Keratinocyte (primary cell): ENCODE results near the gene IRF6. TPM values are rescaled to one million over a fixed set of nuclear protein-coding genes. Genes with fewer than 3 reads are reported as not detected.
A peak's percentile ranks its signal among the peaks of the same experiment; 100 is the strongest.

Source experiments
- DNase-seq: peaks from one replicate; pipeline ENCODE4 v3.0.0-alpha.2; 2011; ENCODE audit warnings: low read depth, missing footprints, low spot score
- FAIRE-seq: peaks from 2 replicates; lab custom pipeline; 2011; peaks lifted over from hg19 to GRCh38; lab: Jason Lieb, UNC
- H2AFZ ChIP-seq: 2 replicates; pipeline ENCODE4 v1.6.0; 2012; ENCODE audit warnings: low read length, control low read depth, inconsistent platforms; ENCODE audit not compliant: control insufficient read depth
- H3K27ac ChIP-seq: 2 replicates; pipeline ENCODE4 v1.5.1; 2011; ENCODE audit warnings: low read length; ENCODE audit not compliant: control insufficient read depth, insufficient read depth
- H3K27me3 ChIP-seq: 3 replicates; pipeline ENCODE4 v1.6.0; 2011; ENCODE audit warnings: low read length; ENCODE audit not compliant: control insufficient read depth, insufficient read depth; ENCODE audit errors: extremely low read depth
- H3K36me3 ChIP-seq, 2 experiments: 2 replicates in 1 of 2; 3 replicates in 1 of 2; pipeline ENCODE4 v1.5.1; 2011; ENCODE audit warnings: low read length in 2 of 2, mild to moderate bottlenecking in 1 of 2; ENCODE audit not compliant: control insufficient read depth in 2 of 2, insufficient read depth in 2 of 2; ENCODE audit errors: extremely low read depth in 1 of 2
- H3K4me1 ChIP-seq: 3 replicates; pipeline ENCODE4 v1.5.1; 2011; ENCODE audit warnings: low read length; ENCODE audit not compliant: control insufficient read depth, insufficient read depth; ENCODE audit errors: extremely low read depth
- H3K4me2 ChIP-seq: 3 replicates; pipeline ENCODE4 v1.6.0; 2011; ENCODE audit warnings: low read depth, low read length; ENCODE audit not compliant: control insufficient read depth, insufficient read depth; ENCODE audit errors: extremely low read depth
- H3K4me3 ChIP-seq, 3 experiments: fragments of 200-600 bp in 1 of 3; sonication (generic) in 1 of 3; 2 replicates in 2 of 3; 3 replicates in 1 of 3; pipeline ENCODE4 v1.5.1; 2011 to 2016; ENCODE audit warnings: low read length in 3 of 3, mild to moderate bottlenecking in 3 of 3, control low read depth in 2 of 3, inconsistent platforms in 1 of 3, low read depth in 1 of 3, mixed read lengths in 1 of 3, mixed run types in 1 of 3, moderate library complexity in 1 of 3; ENCODE audit not compliant: control insufficient read depth in 2 of 3, insufficient read depth in 2 of 3; ENCODE audit errors: extremely low read depth in 1 of 3
- H3K79me2 ChIP-seq: 2 replicates; pipeline ENCODE4 v1.6.0; 2012; ENCODE audit warnings: low read length; ENCODE audit not compliant: control insufficient read depth, insufficient read depth
- H3K9ac ChIP-seq: 3 replicates; pipeline ENCODE4 v1.6.0; 2011; ENCODE audit warnings: low read length; ENCODE audit not compliant: control insufficient read depth, insufficient read depth; ENCODE audit errors: extremely low read depth
- H3K9me1 ChIP-seq: 3 replicates; pipeline ENCODE4 v1.6.0; 2011; ENCODE audit warnings: low read length; ENCODE audit not compliant: control insufficient read depth, insufficient read depth; ENCODE audit errors: extremely low read depth
- H3K9me3 ChIP-seq: 2 replicates; pipeline ENCODE4 v1.5.1; 2012; ENCODE audit warnings: low read depth, low read length; ENCODE audit not compliant: control insufficient read depth
- H4K20me1 ChIP-seq: 3 replicates; pipeline ENCODE4 v1.6.0; 2011; ENCODE audit warnings: low read length; ENCODE audit not compliant: control insufficient read depth, insufficient read depth; ENCODE audit errors: extremely low read depth
- CTCF ChIP-seq, 3 experiments: IDR thresholded peaks in 1 of 3; conservative IDR thresholded peaks in 1 of 3; optimal IDR thresholded peaks in 1 of 3; 2 replicates in 2 of 3; 3 replicates in 1 of 3; pipeline versions ENCODE3 to v1.5.1; 2011; ENCODE audit warnings: low read length in 3 of 3, mild to moderate bottlenecking in 3 of 3, moderate library complexity in 2 of 3, control low read depth in 1 of 3, inconsistent platforms in 1 of 3; ENCODE audit not compliant: insufficient read depth in 2 of 3; ENCODE audit errors: extremely low read depth in 1 of 3
- EZH2 ChIP-seq: IDR thresholded peaks from one replicate; pipeline ENCODE4 v1.6.1; 2012; ENCODE audit warnings: inconsistent platforms, mild to moderate bottlenecking, low read length, moderate library complexity
- dilution Hi-C: fragments of 300-500 bp; cut with MboI; formaldehyde crosslinking; loops from one replicate; pipeline ENCODE4 v1.7.0; 2020; ENCODE audit warnings: low sequenced_read_pairs; ENCODE audit not compliant: extremely low pct_ligation_motif_present
- polyA plus RNA-seq, 5 experiments: library from polyadenylated mRNA; depleted of rRNA in 3 of 5; stranded (reverse) in 3 of 5; stranded (forward) in 1 of 5; unstranded in 1 of 5; fragments of >200 nt; gene quantifications; 1 replicate in 1 of 5; 2 replicates in 3 of 5; 3 replicates in 1 of 5; pipeline versions ENCODE4 v1.2.1 to v1.2.3, GENCODE V29; 2011 to 2012; ENCODE audit warnings: missing spikeins in 2 of 5, low read depth in 1 of 5, low replicate concordance in 1 of 5

IRF6 gene
- polyA plus RNA-seq, 1 donor (not counting 4 experiments of a cell fraction or from before 2014, with no cell fraction given): 476 TPM

- no peak overlapping the region for H3K27ac ChIP-seq
- TF ChIP-seq EZH2 (no peak), CTCF (optimal IDR thresholded peaks at IDR 0.05 in 1 of 3, IDR thresholded peaks at IDR 0.05 in 1 of 3, conservative IDR thresholded peaks at IDR 0.05 in 1 of 3; ENCODE audit: extremely low read depth in 1 of 3, insufficient read depth in 2 of 3, low read length in 3 of 3) (no peak)
Measured at GRCh38 chr1:209819058-209819457, 13.1 kb upstream of the IRF6 start.

GRCh38 chr1:209817691-209818090 lies 11.7 kb upstream of the IRF6 start:
- no peaks in the 10 kb centered on the region for H3K27me3 ChIP-seq
- H3K27ac ChIP-seq: peak overlapping the region; percentile 100
- TF ChIP-seq CTCF (optimal IDR thresholded peaks at IDR 0.05 in 1 of 3, IDR thresholded peaks at IDR 0.05 in 1 of 3, conservative IDR thresholded peaks at IDR 0.05 in 1 of 3; ENCODE audit: extremely low read depth in 1 of 3, insufficient read depth in 2 of 3, low read length in 3 of 3): no peak
- no peak for TF ChIP-seq EZH2
- peaks cover 39% of the 10 kb centered on the region for H3K4me1 ChIP-seq
- H3K36me3 ChIP-seq: no peaks in the 10 kb centered on the region
- no peak overlapping the region for H3K4me2 ChIP-seq
- no peak for FAIRE-seq
- no peaks in the 10 kb centered on the region for H3K79me2 ChIP-seq
- H4K20me1 ChIP-seq: no peaks in the 10 kb centered on the region
- no peak overlapping the region for H3K9ac ChIP-seq
- H3K9me1 ChIP-seq: no peaks in the 10 kb centered on the region
- dilution Hi-C loops: no loop called here
- no peak overlapping the region for H2AFZ ChIP-seq
- DNase-seq: no peak
- no peaks in the 10 kb centered on the region for H3K9me3 ChIP-seq
- no peak overlapping the region for H3K4me3 ChIP-seq

More at GRCh38 chr1:209819058-209819457, 13.1 kb upstream of the IRF6 start:
- Histone ChIP-seq H3K4me1 (peaks cover 53% of the 10 kb centered on the region), H2AFZ (no peak overlapping the region), H3K36me3 (no peaks in the 10 kb centered on the region), H3K4me3 (no peak overlapping the region), H3K4me2 (no peak overlapping the region), H3K9me3 (no peaks in the 10 kb centered on the region), H3K9me1 (no peaks in the 10 kb centered on the region), H3K27me3 (no peaks in the 10 kb centered on the region), H3K79me2 (no peaks in the 10 kb centered on the region), H4K20me1 (no peaks in the 10 kb centered on the region), H3K9ac (no peak overlapping the region)
- dilution Hi-C loops: no loop called here
- no peak for FAIRE-seq
- no peak for DNase-seq
